Gastrocnemius medialis (tissue), 4 donors: ENCODE results near the gene HACD3. TPM values are rescaled to one million over a fixed set of nuclear protein-coding genes. Genes with fewer than 3 reads are reported as not detected.
A peak's percentile ranks its signal among the peaks of the same experiment; 100 is the strongest.
"Not testable (repeated sequence)": the region's sequence is repeated elsewhere in the genome, so short reads cannot be mapped to it uniquely, and the experiment has no call there.

Source experiments
- ATAC-seq, 2 donors: fragments of 150-250 bp; one replicate each; pipeline ENCODE4 v1.9.1; 2016
- DNase-seq, 2 donors: peaks; one replicate each; pipeline ENCODE4 v3.0.0-alpha.2; 2019
- H3K27ac ChIP-seq, 4 donors: fragments of 200-600 bp; sonication (generic); 1 replicate in 1 of 4; 2 replicates in 3 of 4; pipeline ENCODE4 v1.5.1; 2016 to 2018; ENCODE audit warnings: mild to moderate bottlenecking in 2 of 4, moderate library complexity in 1 of 4
- H3K27me3 ChIP-seq, 3 donors: fragments of 200-600 bp; sonication (generic) in 2 of 3; 1 replicate in 1 of 3; 2 replicates in 2 of 3; pipeline versions ENCODE4 v1.5.1 to v1.6.0; 2016 to 2019; ENCODE audit warnings: mild to moderate bottlenecking in 1 of 3, moderate library complexity in 1 of 3
- H3K36me3 ChIP-seq, 2 donors: fragments of 200-600 bp; sonication (generic) in 1 of 2; one replicate each; pipeline ENCODE4 v1.5.1; 2017 to 2018
- H3K4me1 ChIP-seq, 2 donors: fragments of 200-600 bp; sonication (generic) in 1 of 2; one replicate each; pipeline ENCODE4 v1.5.1; 2016 to 2017; ENCODE audit warnings: mild to moderate bottlenecking in 2 of 2
- H3K4me3 ChIP-seq, 4 donors: fragments of 200-600 bp; sonication (generic) in 3 of 4; 1 replicate in 1 of 4; 2 replicates in 3 of 4; pipeline ENCODE4 v1.5.1; 2016 to 2019; ENCODE audit warnings: mild to moderate bottlenecking in 2 of 4
- H3K9me3 ChIP-seq, 3 donors: fragments of 200-600 bp; sonication (generic) in 2 of 3; 1 replicate in 1 of 3; 2 replicates in 2 of 3; pipeline ENCODE4 v1.5.1; 2016 to 2019
- POLR2A ChIP-seq, 2 donors: fragments of 450-650 bp; IDR thresholded peaks; one replicate each; pipeline ENCODE4 v1.6.1; 2017; ENCODE audit warnings: antibody characterized with exemption in 2 of 2, mild to moderate bottlenecking in 2 of 2, moderate library complexity in 2 of 2
- in situ Hi-C, 4 donors: fragments of 200-750 bp; cut with MboI; loops; one replicate each; pipeline versions ENCODE4 v1.15.0 to v1.8.0; 2017; ENCODE audit warnings: low sequenced_read_pairs in 4 of 4
- intact Hi-C: fragments of 100-400 bp; cut with DNase I; formaldehyde crosslinking; loops from one replicate; pipeline ENCODE4 v1.15.1; 2023; ENCODE audit warnings: low total_unique reads
- total RNA-seq, 4 donors: library from RNA; depleted of rRNA; stranded (reverse); fragments of >200 nt; gene quantifications; one replicate each; pipeline versions ENCODE4 v1.1.0 to v1.2.3, GENCODE V29; 2016
- TF ChIP-seq, protein P1 (sequence below), 5 experiments: fragments of 450-650 bp in 3 of 5; fragments of 200-600 bp in 2 of 5; sonication (generic) in 2 of 5; IDR thresholded peaks in 4 of 5; conservative IDR thresholded peaks in 1 of 5; 1 replicate in 4 of 5; 2 replicates in 1 of 5; pipeline ENCODE4 v1.5.1; 2016 to 2019; ENCODE audit warnings: antibody characterized with exemption in 5 of 5, mild to moderate bottlenecking in 3 of 5, moderate library complexity in 3 of 5

The HACD3 gene
- total RNA-seq, 4 donors from 2014 or later, result 4.5 to 9.5 (median 6.5) TPM

DNA sequence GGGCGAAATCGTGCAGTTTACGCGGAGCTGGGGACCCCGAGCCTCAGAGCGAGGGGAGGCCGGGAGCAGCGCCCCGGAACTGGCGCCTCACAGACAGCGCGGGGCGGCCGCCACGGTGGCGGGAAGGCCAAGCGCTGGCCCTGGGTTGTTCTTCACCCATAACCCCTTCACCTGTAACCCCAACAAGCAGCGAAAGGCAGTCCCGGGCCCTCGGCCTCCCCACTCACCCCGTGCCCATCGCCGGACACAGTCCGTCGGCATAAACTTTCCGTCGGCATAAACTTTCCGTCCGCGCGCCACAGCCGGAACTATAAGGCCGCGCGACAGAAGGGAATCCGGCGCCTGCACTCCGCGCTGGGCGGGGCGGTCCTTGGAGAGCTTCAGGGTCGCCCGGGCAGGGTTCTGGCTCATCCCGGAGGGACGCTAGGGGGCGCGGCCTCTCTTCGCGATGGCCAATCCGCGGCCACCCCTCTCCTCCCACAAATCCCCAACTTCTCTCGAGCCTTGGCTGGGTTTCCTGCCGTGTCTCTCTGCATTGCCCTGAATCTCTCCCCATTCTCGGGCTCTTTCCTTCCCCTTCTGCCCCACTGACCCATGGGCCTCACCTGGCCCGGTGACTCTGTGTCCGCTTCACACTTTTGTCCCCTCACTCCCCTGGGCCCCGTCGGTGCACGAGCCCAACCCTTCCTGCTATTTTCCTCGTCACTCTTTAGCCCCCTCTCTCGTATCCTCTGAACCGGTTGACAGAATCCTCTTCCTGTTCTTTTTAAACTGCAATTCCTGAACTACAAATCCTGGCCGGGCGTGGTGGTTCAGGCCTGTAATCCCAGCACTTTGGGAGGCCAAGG is 80.8 kb downstream of the HACD3 start, which contains the start of gene INTS14:
Gene INTS14, minus strand, starts transcription at position 261 of the 848 bp plus-strand sequence. CDS start 3,751 bp downstream, outside the sequence.
- DNase-seq, result peak; percentile 94 to 97
- in situ Hi-C loops (no loop called here), intact Hi-C loops (loop anchor here (1.0 to 10.0 kb wide), 5 partner anchors 94 to 476 kb away; partner anchors contain the start of genes DENND4A, DPP8, PDCD7 and RAB11A)
- Histone ChIP-seq H3K4me1 (peaks cover 25 to 29% of the 10 kb centered on the region in 2 donors), H3K36me3 (no peaks in the 10 kb centered on the region), H3K27ac (peak within 1 kb of the TSS; percentile 89 to 96 (median 95)), H3K27me3 (no peaks in the 10 kb centered on the region), H3K4me3 (peak within 1 kb of the TSS; percentile 80 to 97 (median 87)), H3K9me3 (no peaks in the 10 kb centered on the region)
- peak; percentile 89 to 91 for ATAC-seq
- peak; percentile 79 to 82 for TF ChIP-seq POLR2A (IDR thresholded peaks at IDR 0.05)
- TF ChIP-seq, protein P1, sequence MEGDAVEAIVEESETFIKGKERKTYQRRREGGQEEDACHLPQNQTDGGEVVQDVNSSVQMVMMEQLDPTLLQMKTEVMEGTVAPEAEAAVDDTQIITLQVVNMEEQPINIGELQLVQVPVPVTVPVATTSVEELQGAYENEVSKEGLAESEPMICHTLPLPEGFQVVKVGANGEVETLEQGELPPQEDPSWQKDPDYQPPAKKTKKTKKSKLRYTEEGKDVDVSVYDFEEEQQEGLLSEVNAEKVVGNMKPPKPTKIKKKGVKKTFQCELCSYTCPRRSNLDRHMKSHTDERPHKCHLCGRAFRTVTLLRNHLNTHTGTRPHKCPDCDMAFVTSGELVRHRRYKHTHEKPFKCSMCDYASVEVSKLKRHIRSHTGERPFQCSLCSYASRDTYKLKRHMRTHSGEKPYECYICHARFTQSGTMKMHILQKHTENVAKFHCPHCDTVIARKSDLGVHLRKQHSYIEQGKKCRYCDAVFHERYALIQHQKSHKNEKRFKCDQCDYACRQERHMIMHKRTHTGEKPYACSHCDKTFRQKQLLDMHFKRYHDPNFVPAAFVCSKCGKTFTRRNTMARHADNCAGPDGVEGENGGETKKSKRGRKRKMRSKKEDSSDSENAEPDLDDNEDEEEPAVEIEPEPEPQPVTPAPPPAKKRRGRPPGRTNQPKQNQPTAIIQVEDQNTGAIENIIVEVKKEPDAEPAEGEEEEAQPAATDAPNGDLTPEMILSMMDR (IDR thresholded peaks at IDR 0.05 in 4 of 5, conservative IDR thresholded peaks at IDR 0.05 in 1 of 5), result peak in 4 of 5 experiments; percentile 56 to 79 (median 74)

DNA sequence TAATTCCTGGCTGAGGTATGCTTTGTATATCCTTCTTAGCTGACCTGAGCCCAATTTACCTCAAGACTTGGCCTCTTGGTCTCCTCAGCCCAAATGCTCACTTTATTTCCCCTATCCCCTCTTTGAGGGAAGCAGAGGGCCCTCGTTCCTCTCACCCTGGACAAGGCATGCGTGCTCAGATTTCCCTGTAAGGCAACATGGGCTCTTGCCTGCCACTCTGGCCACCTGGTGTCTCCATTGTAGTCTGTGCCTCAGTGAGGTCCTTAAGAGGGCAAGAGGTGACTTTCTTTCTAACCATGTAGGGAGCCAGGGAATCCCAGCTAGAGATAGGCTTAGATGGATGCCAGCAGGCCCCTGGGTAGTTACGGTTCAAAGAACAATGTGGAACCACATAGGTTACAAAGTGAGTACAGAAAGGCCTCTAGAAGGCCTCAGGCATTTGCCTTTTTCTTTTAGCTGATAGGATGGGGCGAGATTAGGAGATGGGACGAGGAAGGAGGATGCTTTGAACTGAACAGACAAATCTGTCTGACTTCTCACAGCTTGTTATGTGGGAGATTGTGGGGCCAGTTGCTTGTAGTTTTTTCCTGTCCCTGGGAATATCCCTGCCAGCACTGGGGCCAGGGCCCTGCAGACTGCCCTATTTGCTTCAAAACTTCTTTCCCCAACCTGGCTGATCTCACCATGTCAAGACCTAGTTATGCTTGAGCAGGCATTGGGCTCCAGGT is 81.8 kb downstream of the HACD3 start:
- intact Hi-C loops (loop anchor here (1.0 to 10.0 kb wide), 5 partner anchors 95 to 477 kb away; partner anchors contain the start of genes DENND4A, DPP8, PDCD7 and RAB11A), in situ Hi-C loops (no loop called here)
- TF ChIP-seq, protein P1 (IDR thresholded peaks at IDR 0.05 in 4 of 5, conservative IDR thresholded peaks at IDR 0.05 in 1 of 5), result no peak
- TF ChIP-seq POLR2A (IDR thresholded peaks at IDR 0.05), result no peak

GRCh38 chr15:65612616-65612946 is 82.3 kb downstream of the HACD3 start:
- in situ Hi-C loops, result no loop called here
- intact Hi-C loops, result loop anchor here (5.0 to 10.0 kb wide), 3 partner anchors 180 to 478 kb away; partner anchors contain the start of genes DENND4A, PDCD7 and RNU5B-1
- H3K27ac ChIP-seq, result peak overlapping the region; percentile 89 to 96 (median 95)
- H3K4me3 ChIP-seq, result no peak overlapping the region
- no peaks in the 10 kb centered on the region for H3K36me3 ChIP-seq
- H3K4me1 ChIP-seq, result peaks cover 25 to 29% of the 10 kb centered on the region in 2 donors
- ATAC-seq (peak; percentile 13 to 63), DNase-seq (peak in 1 of 2 donors; percentile 31)
- no peaks in the 10 kb centered on the region for H3K9me3 ChIP-seq
- no peaks in the 10 kb centered on the region for H3K27me3 ChIP-seq
- TF ChIP-seq, protein P1 (IDR thresholded peaks at IDR 0.05 in 4 of 5, conservative IDR thresholded peaks at IDR 0.05 in 1 of 5), result no peak
- no peak for TF ChIP-seq POLR2A (IDR thresholded peaks at IDR 0.05)

More for the DNA sequence above, 81.8 kb downstream of the HACD3 start:
- H3K4me1 ChIP-seq, result peaks cover 25 to 29% of the 10 kb centered on the region in 2 donors
- H3K9me3 ChIP-seq, result no peaks in the 10 kb centered on the region
- H3K27ac ChIP-seq, result peak overlapping the region; percentile 89 to 96 (median 95)
- no peaks in the 10 kb centered on the region for H3K27me3 ChIP-seq
- H3K4me3 ChIP-seq, result peak overlapping the region; percentile 80 to 97 (median 87)
- no peak for DNase-seq
- no peaks in the 10 kb centered on the region for H3K36me3 ChIP-seq
- ATAC-seq, result no peak

- in situ Hi-C loops, result no loop called here
- Histone ChIP-seq H3K36me3 (no peaks in the 10 kb centered on the region), H3K27ac (peak overlapping the region in 3 of 4 donors; percentile 8 to 89 (median 50)), H3K27me3 (no peaks in the 10 kb centered on the region), H3K4me3 (no peak overlapping the region), H3K9me3 (no peaks in the 10 kb centered on the region), H3K4me1 (peaks cover 25 to 29% of the 10 kb centered on the region in 2 donors)
- DNase-seq (no peak), ATAC-seq (no peak)
- TF ChIP-seq, protein P1 (IDR thresholded peaks at IDR 0.05 in 4 of 5, conservative IDR thresholded peaks at IDR 0.05 in 1 of 5), result no peak
- no peak for TF ChIP-seq POLR2A (IDR thresholded peaks at IDR 0.05)
- intact Hi-C loops, result loop anchor here (5.0 to 10.0 kb wide), 3 partner anchors 179 to 478 kb away; partner anchors contain the start of genes DENND4A, PDCD7 and RNU5B-1
Measured at GRCh38 chr15:65612949-65613744, 82.9 kb downstream of the HACD3 start.

GRCh38 chr15:65615887-65616286 is 85.6 kb downstream of the HACD3 start:
- H3K36me3 ChIP-seq, DNase-seq, H3K27ac ChIP-seq, H3K9me3 ChIP-seq, H3K4me3 ChIP-seq, ATAC-seq, H3K27me3 ChIP-seq, in situ Hi-C loops: not testable (repeated sequence)
- H3K4me1 ChIP-seq, result peaks cover 12 to 18% of the 10 kb centered on the region in 2 donors
- intact Hi-C loops, result loop anchor here (10.0 kb wide), 2 partner anchors 311 to 481 kb away; partner anchors contain the start of genes PDCD7 and RNU5B-1
